ENCODE measurements around the gene OPA3.

Gene OPA3

DNA sequence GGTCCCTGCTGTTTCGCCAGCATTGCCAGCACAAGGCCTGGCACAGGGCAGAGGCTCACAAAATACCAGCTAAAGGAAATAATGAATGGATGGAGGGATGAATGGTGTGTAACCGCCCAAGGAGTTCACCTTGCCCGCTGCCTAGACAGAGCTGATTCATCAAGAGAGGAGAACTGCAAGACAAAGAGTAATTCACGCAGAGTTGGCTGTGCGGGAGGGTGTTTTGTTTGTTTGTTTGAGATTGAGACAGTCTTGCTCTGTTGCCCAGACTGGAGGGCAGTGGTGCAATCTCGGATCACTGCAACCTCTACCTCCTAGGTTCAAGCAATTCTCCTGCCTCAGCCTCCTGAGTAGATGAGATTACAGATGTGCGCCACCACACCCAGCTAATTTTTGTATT lies 3.0 kb downstream of the OPA3 start:
- TF ChIP-seq, protein P1, sequence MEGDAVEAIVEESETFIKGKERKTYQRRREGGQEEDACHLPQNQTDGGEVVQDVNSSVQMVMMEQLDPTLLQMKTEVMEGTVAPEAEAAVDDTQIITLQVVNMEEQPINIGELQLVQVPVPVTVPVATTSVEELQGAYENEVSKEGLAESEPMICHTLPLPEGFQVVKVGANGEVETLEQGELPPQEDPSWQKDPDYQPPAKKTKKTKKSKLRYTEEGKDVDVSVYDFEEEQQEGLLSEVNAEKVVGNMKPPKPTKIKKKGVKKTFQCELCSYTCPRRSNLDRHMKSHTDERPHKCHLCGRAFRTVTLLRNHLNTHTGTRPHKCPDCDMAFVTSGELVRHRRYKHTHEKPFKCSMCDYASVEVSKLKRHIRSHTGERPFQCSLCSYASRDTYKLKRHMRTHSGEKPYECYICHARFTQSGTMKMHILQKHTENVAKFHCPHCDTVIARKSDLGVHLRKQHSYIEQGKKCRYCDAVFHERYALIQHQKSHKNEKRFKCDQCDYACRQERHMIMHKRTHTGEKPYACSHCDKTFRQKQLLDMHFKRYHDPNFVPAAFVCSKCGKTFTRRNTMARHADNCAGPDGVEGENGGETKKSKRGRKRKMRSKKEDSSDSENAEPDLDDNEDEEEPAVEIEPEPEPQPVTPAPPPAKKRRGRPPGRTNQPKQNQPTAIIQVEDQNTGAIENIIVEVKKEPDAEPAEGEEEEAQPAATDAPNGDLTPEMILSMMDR (IDR thresholded peaks at IDR 0.05) = no peak

DNA sequence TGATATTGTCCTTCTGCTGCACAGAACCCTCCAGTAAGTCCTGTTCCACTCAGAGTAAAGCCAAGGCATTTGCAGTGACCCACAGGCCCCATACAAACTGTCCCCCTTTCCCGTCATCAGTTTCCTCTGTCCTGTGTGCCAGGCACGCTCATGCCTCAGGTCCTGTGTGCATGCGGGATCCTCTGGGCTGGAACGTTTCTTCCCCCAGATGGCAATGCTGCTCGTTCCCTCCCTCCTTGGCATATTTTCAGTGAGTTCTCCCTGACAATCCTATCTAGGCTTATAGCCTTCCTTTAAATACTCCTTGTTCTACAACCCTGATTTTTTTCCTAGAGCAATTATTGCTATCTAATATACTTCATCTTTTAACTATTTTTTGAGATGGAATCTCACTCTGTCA lies 5.7 kb downstream of the OPA3 start:
- TF ChIP-seq, protein P1 (IDR thresholded peaks at IDR 0.05) = no peak

DNA sequence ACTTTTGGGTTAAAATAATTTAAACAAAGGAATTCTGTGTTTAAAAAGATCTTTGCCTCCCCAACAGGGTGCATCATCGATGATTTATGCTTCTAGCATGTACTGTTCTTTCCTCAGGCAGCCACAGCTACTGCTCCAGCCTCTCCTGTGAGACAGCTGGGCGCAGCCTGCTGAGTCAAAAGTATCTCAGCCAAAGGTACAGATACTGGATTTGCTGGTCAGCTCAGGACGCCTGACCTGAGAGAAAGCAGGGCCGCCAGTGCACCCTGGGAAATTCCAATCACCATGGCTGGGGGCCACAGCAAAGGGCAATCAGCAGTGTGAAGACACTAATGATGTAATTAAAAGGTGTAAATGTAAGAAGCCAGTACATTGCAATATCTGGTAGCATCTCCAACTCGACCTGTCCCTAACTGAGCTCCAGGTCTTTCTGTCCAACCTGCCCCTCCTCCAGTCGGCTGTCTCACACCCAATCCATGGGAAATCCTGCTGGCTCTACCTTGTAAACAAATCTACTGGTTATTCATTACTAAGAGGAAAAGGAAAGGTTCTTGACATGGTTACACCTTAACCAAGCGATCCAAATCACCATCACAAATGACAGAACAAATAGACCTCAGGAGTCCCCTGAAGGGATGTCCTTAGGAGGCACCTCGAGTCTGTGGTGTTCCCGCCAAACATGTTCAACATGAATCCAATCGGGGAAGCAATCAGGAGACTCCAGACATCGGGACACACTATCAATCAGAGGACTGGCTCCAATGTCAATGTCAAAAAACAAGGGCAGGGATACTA lies 7.3 kb downstream of the OPA3 start:
- TF ChIP-seq, protein P1 (IDR thresholded peaks at IDR 0.05) = no peak

DNA sequence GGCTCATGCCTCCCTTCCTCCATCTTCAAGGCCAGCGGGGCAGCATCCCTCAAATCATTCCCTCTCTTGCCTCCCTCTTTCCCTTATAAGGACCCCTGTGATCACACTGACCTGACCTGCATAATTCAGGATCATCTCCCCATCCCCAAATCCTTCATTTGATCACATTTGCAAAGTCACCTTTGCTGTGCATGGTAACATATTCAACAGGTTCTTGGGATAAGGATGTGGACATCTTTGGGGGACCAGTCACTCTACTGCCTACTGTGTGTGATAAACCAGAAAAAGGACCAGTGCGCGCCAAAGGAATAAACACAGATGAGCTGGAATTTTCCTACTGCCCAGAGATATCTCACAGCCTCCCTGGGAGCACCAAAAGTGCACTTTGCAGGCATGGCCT lies 7.9 kb downstream of the OPA3 start:
- TF ChIP-seq, protein P1 (IDR thresholded peaks at IDR 0.05) = no peak

DNA sequence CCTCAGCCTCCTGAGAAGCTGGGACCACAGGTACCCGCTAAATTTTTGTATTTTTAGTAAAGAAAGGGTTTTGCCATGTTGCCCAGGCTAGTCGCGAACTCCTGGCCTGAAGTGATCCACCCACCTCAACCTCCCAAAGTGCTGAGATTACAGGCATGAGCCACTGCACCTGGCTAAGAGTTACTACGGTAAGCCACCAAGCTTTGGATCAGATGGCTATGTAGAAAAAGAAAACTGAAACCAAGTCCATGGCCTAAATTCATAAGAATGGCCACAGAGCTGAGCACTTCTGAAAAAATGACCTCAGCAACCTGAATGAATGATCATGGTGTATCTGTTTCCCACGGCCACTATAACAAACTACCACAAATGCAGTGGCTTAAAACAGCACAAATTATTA lies 9.4 kb downstream of the OPA3 start:
- TF ChIP-seq, protein P1 (IDR thresholded peaks at IDR 0.05) = no peak

DNA sequence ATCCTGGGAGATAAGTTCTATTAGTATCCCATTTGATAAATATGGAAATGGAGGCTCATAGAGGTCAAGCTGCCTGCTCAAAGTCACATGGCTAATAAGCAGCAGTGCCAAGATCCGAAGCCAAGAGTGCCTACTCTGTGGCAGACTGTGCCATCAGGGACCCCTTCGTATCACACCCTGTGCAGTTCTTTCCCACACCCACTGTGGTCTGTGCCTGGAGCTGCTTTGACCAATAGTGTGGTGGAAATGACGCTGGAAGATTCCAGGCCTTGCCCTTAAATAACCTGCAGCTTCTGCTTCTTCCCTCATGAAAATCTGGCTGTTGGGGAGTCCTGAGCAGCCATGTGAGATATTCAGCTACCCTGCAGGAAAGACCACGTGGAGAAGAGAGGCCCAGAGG lies 10.1 kb downstream of the OPA3 start:
- TF ChIP-seq, protein P1 (IDR thresholded peaks at IDR 0.05) = no peak

DNA sequence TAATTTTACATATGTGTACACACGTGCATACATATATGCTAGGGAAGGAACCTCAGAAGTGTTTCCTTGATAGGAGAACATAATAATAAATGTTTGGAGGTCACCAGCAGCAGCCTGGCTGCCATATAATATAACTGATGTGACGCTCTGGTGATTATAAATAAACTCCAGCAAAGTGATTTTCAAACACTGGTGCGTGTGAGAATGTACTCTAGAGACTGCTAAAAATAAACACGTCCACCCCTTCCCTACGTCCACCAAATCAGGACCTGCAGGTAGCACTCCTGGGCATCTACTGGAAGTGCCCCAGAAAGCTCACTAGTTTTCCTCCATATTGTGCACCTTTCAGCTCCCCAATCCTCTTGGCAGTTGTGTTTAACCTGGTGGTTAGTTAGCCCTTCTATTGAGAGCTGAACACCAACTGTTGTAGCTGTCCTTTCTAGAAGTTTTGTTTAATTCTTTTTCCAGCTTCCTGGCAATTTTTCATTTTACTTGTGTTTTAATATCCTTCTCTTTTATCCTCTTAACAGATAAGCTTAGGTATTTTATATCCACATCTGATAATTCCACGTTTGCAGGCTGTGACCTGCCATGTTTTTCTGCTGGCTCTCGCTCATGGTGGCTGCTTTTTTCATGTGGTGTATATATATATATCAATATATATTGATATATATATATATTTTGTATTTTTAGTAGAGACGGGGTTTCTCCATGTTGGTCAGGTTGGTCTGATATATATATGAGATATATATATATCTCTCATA lies 13.0 kb downstream of the OPA3 start:
- TF ChIP-seq, protein P1 (IDR thresholded peaks at IDR 0.05) = no peak

All from LNCAP (cell line).